ENCODE results near the gene LEO1. TPM values are rescaled to one million over a fixed set of nuclear protein-coding genes. Genes with fewer than 3 reads are reported as not detected.
A peak's percentile ranks its signal among the peaks of the same experiment; 100 is the strongest.

Gene LEO1
- total and polyA plus RNA-seq, 2 of the 13 experiments (the other 11 are each of a cell fraction or from before 2014, with no cell fraction given) = 17.0 to 60.3 TPM

DNA sequence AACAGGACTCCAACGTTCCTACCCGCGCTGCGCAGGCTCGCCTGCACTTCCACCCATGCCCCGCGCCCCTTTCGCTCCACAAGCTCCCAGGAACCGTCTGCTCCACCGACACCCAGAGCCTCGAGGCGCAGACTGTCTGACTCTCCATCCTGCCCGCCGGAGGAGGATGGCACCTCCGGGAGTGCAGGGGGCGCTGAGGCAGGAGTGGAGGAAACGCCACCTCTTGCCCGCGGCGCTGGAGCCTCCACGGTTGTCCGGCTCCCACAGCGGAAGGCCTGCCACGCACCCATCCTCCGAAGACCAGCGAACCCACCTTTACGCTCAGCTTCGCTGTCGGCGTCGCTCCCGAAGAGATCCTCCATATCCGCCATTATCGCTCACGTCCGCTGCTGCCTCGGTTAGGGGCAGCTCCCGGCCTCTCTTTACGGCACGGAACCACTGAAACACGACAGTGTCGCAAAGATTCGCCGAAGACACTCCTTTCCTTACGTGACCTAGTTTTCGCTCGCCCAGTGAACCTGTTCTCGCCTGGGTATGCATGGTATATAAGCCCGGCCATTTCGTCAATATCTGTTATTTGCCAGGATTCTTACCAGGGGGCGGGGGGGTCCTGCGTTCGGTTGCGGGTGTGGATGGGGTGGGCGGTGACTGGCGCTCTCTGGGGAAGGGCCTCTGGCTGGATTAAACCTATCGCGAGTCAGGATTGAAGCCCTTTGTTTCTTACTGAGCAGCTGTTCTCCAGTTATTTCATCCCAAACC, at the start of gene LEO1 (continued):
- TF ChIP-seq GMEB1 (CRISPR knock-in tag; IDR thresholded peaks at IDR 0.05; ENCODE audit: borderline replicate concordance) (peak; percentile 79), MTA3 (CRISPR knock-in tag; IDR thresholded peaks at IDR 0.05) (no peak), ZNF230 (CRISPR knock-in tag; IDR thresholded peaks at IDR 0.05) (peak; percentile 86; the same call in 1 of the 2 replicates), TEAD2 (CRISPR knock-in tag; IDR thresholded peaks at IDR 0.05) (peak; percentile 24; the same call in 1 of the 2 replicates), ZBTB34 (CRISPR knock-in tag; IDR thresholded peaks at IDR 0.05) (peak; percentile 74; the same call in 1 of the 2 replicates), MXD4 (CRISPR knock-in tag; IDR thresholded peaks at IDR 0.05) (0 out of 2 replicates have a peak, but pooled peaks have one; percentile 23), POLR2A (IDR thresholded peaks at IDR 0.05; ENCODE audit: insufficient read depth in 1 of 2, low read depth in 2 of 2, low read length in 2 of 2) (peak; percentile 76 to 77; a peak in 3 of 4 replicates), ZNF629 (CRISPR knock-in tag; conservative IDR thresholded peaks at IDR 0.05) (no peak), SYNCRIP (IDR thresholded peaks at IDR 0.05; ENCODE audit: insufficient read depth, low read depth, low read length) (no peak), TBL1XR1 (IDR thresholded peaks at IDR 0.05; ENCODE audit: borderline replicate concordance, low read length, partially characterized antibody) (peak; percentile 42), SP140L (CRISPR knock-in tag; IDR thresholded peaks at IDR 0.05; ENCODE audit: borderline replicate concordance) (no peak), MYC (CRISPR knock-in tag; IDR thresholded peaks at IDR 0.05; ENCODE audit: borderline replicate concordance) (peak; percentile 51), ZNF431 (CRISPR knock-in tag; IDR thresholded peaks at IDR 0.05; ENCODE audit: borderline replicate concordance, low read depth) (no peak), ATF7 (IDR thresholded peaks at IDR 0.05) (no peak), ATF7 (CRISPR knock-in tag; IDR thresholded peaks at IDR 0.05) (peak; percentile 45; the same call in 1 of the 2 replicates), ZNF547 (CRISPR knock-in tag; IDR thresholded peaks at IDR 0.05) (no peak), RFX3 (CRISPR knock-in tag; IDR thresholded peaks at IDR 0.05) (0 out of 2 replicates have a peak, but pooled peaks have one; percentile 25)
- TF ChIP-seq, protein P1, sequence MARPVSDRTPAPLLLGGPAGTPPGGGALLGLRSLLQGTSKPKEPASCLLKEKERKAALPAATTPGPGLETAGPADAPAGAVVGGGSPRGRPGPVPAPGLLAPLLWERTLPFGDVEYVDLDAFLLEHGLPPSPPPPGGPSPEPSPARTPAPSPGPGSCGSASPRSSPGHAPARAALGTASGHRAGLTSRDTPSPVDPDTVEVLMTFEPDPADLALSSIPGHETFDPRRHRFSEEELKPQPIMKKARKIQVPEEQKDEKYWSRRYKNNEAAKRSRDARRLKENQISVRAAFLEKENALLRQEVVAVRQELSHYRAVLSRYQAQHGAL (CRISPR knock-in tag; IDR thresholded peaks at IDR 0.05; ENCODE audit: not compliant biosample characterization) = peak; percentile 76
- TF ChIP-seq, protein P2, sequence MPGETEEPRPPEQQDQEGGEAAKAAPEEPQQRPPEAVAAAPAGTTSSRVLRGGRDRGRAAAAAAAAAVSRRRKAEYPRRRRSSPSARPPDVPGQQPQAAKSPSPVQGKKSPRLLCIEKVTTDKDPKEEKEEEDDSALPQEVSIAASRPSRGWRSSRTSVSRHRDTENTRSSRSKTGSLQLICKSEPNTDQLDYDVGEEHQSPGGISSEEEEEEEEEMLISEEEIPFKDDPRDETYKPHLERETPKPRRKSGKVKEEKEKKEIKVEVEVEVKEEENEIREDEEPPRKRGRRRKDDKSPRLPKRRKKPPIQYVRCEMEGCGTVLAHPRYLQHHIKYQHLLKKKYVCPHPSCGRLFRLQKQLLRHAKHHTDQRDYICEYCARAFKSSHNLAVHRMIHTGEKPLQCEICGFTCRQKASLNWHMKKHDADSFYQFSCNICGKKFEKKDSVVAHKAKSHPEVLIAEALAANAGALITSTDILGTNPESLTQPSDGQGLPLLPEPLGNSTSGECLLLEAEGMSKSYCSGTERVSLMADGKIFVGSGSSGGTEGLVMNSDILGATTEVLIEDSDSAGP (CRISPR knock-in tag; IDR thresholded peaks at IDR 0.05; ENCODE audit: borderline replicate concordance) = peak; percentile 88
- TF ChIP-seq, protein P3, sequence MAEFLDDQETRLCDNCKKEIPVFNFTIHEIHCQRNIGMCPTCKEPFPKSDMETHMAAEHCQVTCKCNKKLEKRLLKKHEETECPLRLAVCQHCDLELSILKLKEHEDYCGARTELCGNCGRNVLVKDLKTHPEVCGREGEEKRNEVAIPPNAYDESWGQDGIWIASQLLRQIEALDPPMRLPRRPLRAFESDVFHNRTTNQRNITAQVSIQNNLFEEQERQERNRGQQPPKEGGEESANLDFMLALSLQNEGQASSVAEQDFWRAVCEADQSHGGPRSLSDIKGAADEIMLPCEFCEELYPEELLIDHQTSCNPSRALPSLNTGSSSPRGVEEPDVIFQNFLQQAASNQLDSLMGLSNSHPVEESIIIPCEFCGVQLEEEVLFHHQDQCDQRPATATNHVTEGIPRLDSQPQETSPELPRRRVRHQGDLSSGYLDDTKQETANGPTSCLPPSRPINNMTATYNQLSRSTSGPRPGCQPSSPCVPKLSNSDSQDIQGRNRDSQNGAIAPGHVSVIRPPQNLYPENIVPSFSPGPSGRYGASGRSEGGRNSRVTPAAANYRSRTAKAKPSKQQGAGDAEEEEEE (CRISPR knock-in tag; IDR thresholded peaks at IDR 0.05; ENCODE audit: borderline replicate concordance) = no peak
- TF ChIP-seq, protein P4, sequence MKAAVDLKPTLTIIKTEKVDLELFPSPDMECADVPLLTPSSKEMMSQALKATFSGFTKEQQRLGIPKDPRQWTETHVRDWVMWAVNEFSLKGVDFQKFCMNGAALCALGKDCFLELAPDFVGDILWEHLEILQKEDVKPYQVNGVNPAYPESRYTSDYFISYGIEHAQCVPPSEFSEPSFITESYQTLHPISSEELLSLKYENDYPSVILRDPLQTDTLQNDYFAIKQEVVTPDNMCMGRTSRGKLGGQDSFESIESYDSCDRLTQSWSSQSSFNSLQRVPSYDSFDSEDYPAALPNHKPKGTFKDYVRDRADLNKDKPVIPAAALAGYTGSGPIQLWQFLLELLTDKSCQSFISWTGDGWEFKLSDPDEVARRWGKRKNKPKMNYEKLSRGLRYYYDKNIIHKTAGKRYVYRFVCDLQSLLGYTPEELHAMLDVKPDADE (CRISPR knock-in tag; IDR thresholded peaks at IDR 0.05) = peak; percentile 84; the same call in 1 of the 2 replicates

Data from HepG2 (cell line).